Fibroblast of gingiva (primary cell): ENCODE measurements around the gene CTBP1.

Experiments used
- DNase-seq: peaks from one replicate; pipeline ENCODE4 v3.0.0-alpha.2; 2011; ENCODE audit warnings: low read depth

Gene CTBP1

DNA sequence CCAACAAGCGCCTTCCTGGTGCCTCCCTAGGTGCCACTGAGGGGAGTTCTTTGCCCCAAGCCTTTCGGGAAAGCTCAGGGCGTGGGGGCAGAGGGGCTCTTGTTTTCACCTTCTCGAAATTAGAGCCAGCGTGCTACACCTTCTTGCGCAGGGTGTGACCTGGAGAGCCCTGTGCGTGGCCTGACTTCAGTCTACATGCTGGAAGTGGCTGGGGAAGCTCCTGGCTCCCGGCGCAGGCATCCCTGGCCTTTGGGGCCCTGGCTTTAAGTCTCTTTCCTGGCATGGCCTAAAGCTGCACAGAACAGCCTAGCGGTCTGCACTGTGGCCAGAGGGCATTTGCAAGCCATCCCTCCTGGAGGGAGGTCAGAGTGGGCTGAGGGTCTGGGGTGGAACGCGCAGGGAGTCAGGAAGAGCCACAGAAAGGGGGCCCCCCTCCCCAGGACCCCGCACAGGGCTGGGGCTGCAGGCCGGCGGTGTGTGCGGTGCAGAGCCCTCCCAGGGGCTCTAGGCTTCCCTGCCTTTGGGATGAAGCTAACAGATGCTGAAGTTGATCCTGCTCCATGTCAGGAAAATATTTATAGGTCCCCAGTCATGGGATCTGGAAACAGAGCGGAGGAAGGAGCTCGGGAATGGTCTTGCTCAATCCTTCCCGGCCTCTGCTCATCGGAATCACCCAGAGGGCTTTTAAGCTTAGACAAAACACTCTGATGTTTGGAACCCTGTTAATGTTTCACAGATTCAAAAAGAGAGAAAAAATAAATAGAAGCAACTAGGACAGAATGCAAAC, 75.8 kb downstream of the CTBP1 start:
- DNase-seq, result peak; percentile 89

DNA sequence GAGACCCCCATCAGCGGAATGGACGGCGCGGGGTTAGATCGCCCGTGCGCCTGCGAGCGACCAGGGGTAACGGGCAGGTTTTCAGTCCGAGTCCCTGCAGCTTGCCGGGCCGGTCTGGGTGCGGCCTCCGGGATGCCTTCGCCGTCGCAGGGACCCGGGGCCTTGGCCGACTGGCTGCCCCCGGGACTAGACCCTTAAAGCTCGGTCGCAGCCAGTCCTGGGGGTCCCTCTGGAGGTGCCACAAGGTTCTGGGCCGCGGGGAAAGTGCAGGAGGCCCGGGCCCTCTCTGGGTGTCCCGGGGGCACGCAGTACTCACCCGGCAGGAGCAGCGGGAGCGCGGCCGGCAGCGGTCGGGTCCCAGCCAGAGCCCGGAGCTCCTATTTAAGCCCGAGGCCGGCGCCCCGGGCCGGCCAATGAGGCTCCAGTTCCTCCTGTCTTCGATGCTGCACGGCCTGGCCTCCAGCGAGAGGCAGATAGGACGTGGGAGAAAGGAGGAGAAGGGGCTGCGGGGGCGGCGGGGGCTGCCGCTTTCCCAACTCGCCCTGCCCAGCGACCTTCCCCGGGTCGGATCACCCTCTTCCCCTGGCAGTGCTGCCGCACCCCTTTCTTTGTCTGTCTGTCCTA, 76.6 kb downstream of the CTBP1 start, which contains the start of gene SPON2:
TSS of gene SPON2 (minus strand) at position 356 of the 624 bp plus-strand sequence.
- DNase-seq, result peak; percentile 24

DNA sequence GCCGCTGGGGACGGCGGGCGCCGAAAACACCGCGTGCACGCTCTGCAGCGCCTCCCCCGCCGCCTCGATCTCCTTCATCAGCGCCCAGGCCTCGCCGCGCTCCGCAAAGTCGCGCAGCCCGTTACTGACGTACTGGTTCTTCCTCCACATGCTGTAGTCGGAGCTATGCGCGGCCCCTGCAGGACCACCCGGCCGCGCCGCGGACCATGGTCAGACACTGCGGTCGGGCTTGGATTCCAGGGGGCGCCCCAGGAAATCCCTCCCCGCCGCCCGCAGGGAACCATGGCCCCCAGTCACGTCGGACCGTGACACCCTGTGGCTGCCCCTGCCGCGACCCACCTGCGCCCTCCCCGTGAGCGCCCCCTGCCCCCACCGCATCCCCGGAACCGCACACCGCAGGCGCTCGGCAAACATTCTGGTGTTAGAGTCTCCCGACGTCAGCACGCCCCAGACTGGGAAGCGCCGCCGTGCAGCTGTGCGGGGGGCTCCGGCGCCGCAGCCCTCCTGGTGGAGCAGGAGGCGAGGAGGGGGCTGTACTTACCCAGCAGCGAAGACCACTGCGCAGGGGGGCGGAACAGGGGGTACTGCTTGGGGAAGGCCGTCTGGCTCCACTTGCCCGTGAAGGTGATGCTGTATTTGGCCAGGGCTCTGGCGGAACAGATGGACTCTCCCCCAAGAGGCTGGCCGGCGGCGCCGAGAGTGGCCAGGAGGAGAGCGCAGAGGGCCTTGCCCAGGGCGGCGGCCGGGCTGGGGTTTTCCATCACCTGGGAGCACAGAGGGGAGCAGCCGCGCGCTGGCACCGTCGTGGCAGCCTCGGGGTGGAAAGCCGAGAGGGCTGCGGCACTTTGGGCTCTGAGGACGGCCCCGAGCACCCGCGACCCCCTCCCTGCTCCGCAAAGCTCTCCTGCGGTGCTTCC, 77.4 kb downstream of the CTBP1 start:
- DNase-seq, result no peak

- DNase-seq, result no peak
Observed at GRCh38 chr4:1170976-1171310, 78.0 kb downstream of the CTBP1 start.

GRCh38 chr4:1170156-1170975, 78.6 kb downstream of the CTBP1 start:
- no peak for DNase-seq

DNA sequence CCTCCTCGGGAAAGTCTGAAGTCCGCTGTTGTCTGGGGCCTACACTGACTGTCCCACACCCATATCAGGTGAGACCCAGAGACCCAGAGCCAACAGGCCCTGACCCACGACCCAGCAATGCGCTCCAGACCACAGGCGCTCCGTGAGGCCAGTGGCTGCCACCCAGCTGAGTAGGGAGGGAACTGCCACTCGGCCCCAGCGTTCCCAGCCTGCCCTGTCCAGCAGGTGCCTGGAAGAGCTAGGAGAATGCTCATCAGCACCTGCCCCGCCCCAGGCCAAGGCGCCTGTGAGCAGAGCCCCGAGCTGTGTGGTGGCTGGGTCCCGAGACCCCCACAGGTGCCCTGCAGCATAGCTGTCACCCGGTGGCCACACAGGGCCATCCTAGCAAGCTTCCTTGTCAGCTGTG, 79.2 kb downstream of the CTBP1 start:
- no peak for DNase-seq

- no peak for DNase-seq
Observed at GRCh38 chr4:1169171-1169671, 79.7 kb downstream of the CTBP1 start.

DNA sequence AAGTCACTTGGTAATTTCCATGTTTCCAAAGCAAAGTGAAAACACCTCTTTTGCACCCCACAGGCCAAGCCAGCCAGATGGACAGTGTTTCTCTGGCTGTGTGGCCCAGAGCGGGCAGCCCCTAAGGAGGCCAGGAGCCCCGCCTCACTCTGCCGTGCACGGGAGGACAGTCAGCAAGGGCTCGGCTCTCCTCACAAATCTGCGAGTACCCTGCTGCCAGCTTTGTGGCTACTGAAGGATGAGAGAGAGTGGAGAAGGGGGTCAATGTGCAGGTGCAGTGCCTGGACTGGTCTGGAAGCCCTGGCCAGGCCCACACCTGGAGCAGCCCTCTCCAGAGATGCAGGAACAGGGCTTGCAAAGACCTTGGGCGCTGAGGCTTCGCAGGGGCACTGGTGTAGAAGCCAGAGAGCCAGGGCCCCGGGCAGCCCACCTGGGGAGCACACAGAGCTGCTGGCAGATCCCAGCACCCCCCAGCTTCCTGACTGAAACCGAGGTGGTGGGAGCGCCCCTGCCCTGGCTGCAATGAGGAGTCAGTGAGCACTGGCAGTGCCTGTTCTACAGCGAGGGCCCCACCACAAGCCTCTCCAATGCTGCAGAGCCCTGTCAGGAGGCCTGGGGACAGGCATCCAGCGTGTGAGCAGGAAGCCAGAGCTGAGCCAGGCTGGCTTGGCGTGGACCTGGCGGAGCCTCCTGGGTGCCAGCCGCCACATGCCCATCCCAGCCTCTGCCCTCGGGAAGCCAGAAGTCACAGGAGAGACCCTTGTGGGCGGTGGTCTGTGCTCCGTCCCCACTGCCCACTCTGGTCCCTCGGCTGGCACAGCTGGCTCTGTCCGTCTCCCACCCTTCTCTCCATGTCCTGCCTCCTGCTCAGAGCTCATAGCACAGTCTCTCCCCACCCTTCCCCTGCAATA, 80.5 kb downstream of the CTBP1 start:
- DNase-seq, result no peak

GRCh38 chr4:1167244-1167949, 81.5 kb downstream of the CTBP1 start:
- peak; percentile 78 for DNase-seq

GRCh38 chr4:1166509-1167243, 82.3 kb downstream of the CTBP1 start:
- DNase-seq, result no peak

DNA sequence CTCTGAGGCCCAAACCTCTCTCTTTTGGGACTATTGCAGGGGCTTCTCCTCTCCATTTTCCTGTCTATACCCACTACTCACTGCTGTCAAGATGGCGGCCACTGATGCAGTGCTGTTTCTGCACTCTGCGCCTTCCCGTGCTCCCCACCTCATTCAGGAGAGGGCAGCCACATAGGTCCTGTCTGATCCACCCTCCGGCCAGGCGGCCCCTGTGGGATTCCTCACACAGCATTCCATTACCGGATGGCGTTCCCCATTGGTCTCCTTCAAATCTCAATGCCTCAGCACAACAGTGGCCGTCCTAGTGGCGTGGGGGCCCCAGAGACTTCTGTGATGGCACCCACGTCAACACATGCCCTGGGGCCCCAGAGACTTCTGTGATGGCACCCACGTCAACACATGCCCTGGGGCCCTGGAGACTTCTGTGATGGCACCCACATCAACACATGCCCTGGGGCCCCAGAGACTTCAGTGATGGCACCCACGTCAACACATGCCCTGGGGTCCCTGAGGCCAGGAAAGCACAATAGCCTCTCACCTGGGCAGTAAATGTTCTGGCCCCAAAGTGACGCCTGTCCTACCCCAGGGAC, 83.9 kb downstream of the CTBP1 start:
- no peak for DNase-seq

- DNase-seq, result no peak
Observed at GRCh38 chr4:1164444-1164843, 84.5 kb downstream of the CTBP1 start.

GRCh38 chr4:1164040-1164439, 84.9 kb downstream of the CTBP1 start:
- no peak for DNase-seq
